Retinal pigment epithelial cell (primary cell): ENCODE measurements around the gene CCR3.

ENCODE experiments used
- DNase-seq: peaks from one replicate; pipeline ENCODE4 v3.0.0-alpha.2; 2010; ENCODE audit warnings: low read depth
- H3K4me3 ChIP-seq: 2 replicates; pipeline ENCODE4 v1.5.1; 2011; ENCODE audit warnings: mild to moderate bottlenecking, low read length, control low read depth, moderate library complexity
- CTCF ChIP-seq: conservative IDR thresholded peaks from 2 replicates; pipeline ENCODE4 v1.5.1; 2011; ENCODE audit warnings: low read depth, low read length, control low read depth, inconsistent platforms

Gene CCR3

GRCh38 chr3:46242120-46242519 lies at the start of gene CCR3:
CCR3 (plus strand) TSS chr3:46242460; CDS start chr3:46265159, 22,699 bp downstream.
- DNase-seq = no peak

GRCh38 chr3:46192939-46193338 lies 49.3 kb upstream of the CCR3 start:
- DNase-seq = no peak
- no peak overlapping the region for H3K4me3 ChIP-seq
- TF ChIP-seq CTCF = no peak

More at GRCh38 chr3:46242120-46242519, at the start of gene CCR3:
- TF ChIP-seq CTCF = no peak
- H3K4me3 ChIP-seq = no peak within 1 kb of the TSS

GRCh38 chr3:46193436-46193835 lies 48.8 kb upstream of the CCR3 start:
- TF ChIP-seq CTCF = no peak
- no peak overlapping the region for H3K4me3 ChIP-seq
- DNase-seq = no peak

GRCh38 chr3:46194868-46195553 lies 47.2 kb upstream of the CCR3 start:
- no peak for TF ChIP-seq CTCF
- DNase-seq = no peak
- no peak overlapping the region for H3K4me3 ChIP-seq

- no peak for TF ChIP-seq CTCF
- no peak overlapping the region for H3K4me3 ChIP-seq
- DNase-seq = no peak
Observed at GRCh38 chr3:46196261-46196957, 45.9 kb upstream of the CCR3 start.

- DNase-seq = no peak
- TF ChIP-seq CTCF = no peak
- H3K4me3 ChIP-seq = no peak overlapping the region
Observed at GRCh38 chr3:46200211-46200610, 42.0 kb upstream of the CCR3 start.

- TF ChIP-seq CTCF = no peak
- H3K4me3 ChIP-seq = no peak overlapping the region
- no peak for DNase-seq
Observed at GRCh38 chr3:46200790-46201189, 41.5 kb upstream of the CCR3 start.
